Endothelial cell of umbilical vein (primary cell): ENCODE measurements around the gene HECW1. TPM values are rescaled to one million over a fixed set of nuclear protein-coding genes. Genes with fewer than 3 reads are reported as not detected.

Experiments used
- BruUV-seq: library from RNA; stranded (reverse); fragments of 400-500 nt; replicated peaks from 2 replicates; lab custom pipeline; 2021; lab: Mats Ljungman, UMichigan
- CTCF ChIA-PET: fragments of 300-600, 350-600 bp; sonication (Branson Sonifier 250); formaldehyde crosslinking; loops from one replicate; lab custom pipeline; 2021; ENCODE audit warnings: antibody characterized with exemption, inconsistent platforms; lab: Charles Lee
- POLR2A ChIA-PET: fragments of 300-600, 350-600 bp; sonication (Branson Sonifier 250); formaldehyde crosslinking; loops from one replicate; lab custom pipeline; 2021; ENCODE audit warnings: antibody characterized with exemption, inconsistent platforms; lab: Charles Lee
- DNase-seq: peaks from one replicate; pipeline ENCODE4 v3.0.0-alpha.2; 2011; ENCODE audit warnings: low read depth, low spot score
- FAIRE-seq: peaks from 2 replicates; lab custom pipeline; 2011; peaks lifted over from hg19 to GRCh38; lab: Jason Lieb, UNC
- H2AFZ ChIP-seq: 2 replicates; pipeline ENCODE4 v1.6.0; 2012; ENCODE audit warnings: low read depth, low read length, control low read depth, inconsistent platforms
- H3K27ac ChIP-seq: 2 replicates; pipeline ENCODE4 v1.5.1; 2011; ENCODE audit warnings: low read depth, mild to moderate bottlenecking, control low read depth, low read length, moderate library complexity; ENCODE audit not compliant: insufficient read depth
- H3K27me3 ChIP-seq, 2 experiments: 2 replicates each; pipeline versions ENCODE4 v1.6.0 to v1.6.1; 2011; ENCODE audit warnings: low read length in 2 of 2, mixed read lengths in 1 of 2; ENCODE audit not compliant: control insufficient read depth in 2 of 2, insufficient read depth in 2 of 2
- H3K36me3 ChIP-seq, 2 experiments: 2 replicates in 1 of 2; 3 replicates in 1 of 2; pipeline ENCODE4 v1.5.1; 2011; ENCODE audit warnings: low read length in 2 of 2, mild to moderate bottlenecking in 1 of 2, moderate library complexity in 1 of 2; ENCODE audit not compliant: control insufficient read depth in 2 of 2, insufficient read depth in 2 of 2; ENCODE audit errors: extremely low read depth in 1 of 2
- H3K4me1 ChIP-seq: 3 replicates; pipeline ENCODE4 v1.5.1; 2011; ENCODE audit warnings: mild to moderate bottlenecking, low read length; ENCODE audit not compliant: control insufficient read depth, insufficient read depth; ENCODE audit errors: extremely low read depth
- H3K4me2 ChIP-seq: 2 replicates; pipeline ENCODE4 v1.6.1; 2011; ENCODE audit warnings: low read length, control low read depth, mixed read lengths; ENCODE audit not compliant: insufficient read depth
- H3K4me3 ChIP-seq, 3 experiments: fragments of 200-600 bp in 1 of 3; sonication (generic), shearing (Covaris generic) in 1 of 3; replicated peaks in 1 of 3; 2 replicates each; pipeline ENCODE4 v1.5.1; 2011 to 2016; ENCODE audit warnings: control low read depth in 3 of 3, low read length in 3 of 3, mild to moderate bottlenecking in 2 of 3, inconsistent platforms in 1 of 3, low read depth in 1 of 3, moderate library complexity in 1 of 3; ENCODE audit not compliant: insufficient read depth in 1 of 3
- H3K79me2 ChIP-seq: 2 replicates; pipeline ENCODE4 v1.6.0; 2012; ENCODE audit warnings: low read length, inconsistent platforms; ENCODE audit not compliant: control insufficient read depth, insufficient read depth
- H3K9ac ChIP-seq: replicated peaks from 2 replicates; pipeline ENCODE3; 2011; ENCODE audit warnings: low read length, control low read depth; ENCODE audit not compliant: insufficient read depth; ENCODE audit errors: extremely low read depth
- H3K9me1 ChIP-seq: replicated peaks from 3 replicates; pipeline ENCODE4 v1.6.0; 2011; ENCODE audit warnings: mild to moderate bottlenecking, low read length; ENCODE audit not compliant: control insufficient read depth, insufficient read depth; ENCODE audit errors: extremely low read depth
- H3K9me3 ChIP-seq: replicated peaks from 2 replicates; pipeline ENCODE4 v1.5.1; 2012; ENCODE audit warnings: low read length, inconsistent platforms; ENCODE audit not compliant: control insufficient read depth, insufficient read depth
- H4K20me1 ChIP-seq: replicated peaks from 2 replicates; pipeline ENCODE3; 2011; ENCODE audit warnings: mild to moderate bottlenecking, low read length; ENCODE audit not compliant: control insufficient read depth, insufficient read depth; ENCODE audit errors: extremely low read depth
- EZH2 ChIP-seq: IDR thresholded peaks from 2 replicates; pipeline ENCODE4 v1.6.1; 2012; ENCODE audit warnings: borderline replicate concordance, low read depth, mild to moderate bottlenecking, moderate library complexity, low read length, inconsistent platforms; ENCODE audit not compliant: severe bottlenecking
- FOS ChIP-seq: IDR thresholded peaks from 2 replicates; pipeline ENCODE4 v1.6.1; 2011; ENCODE audit warnings: mild to moderate bottlenecking, low read length, moderate library complexity, borderline replicate concordance; ENCODE audit not compliant: insufficient read depth
- GATA2 ChIP-seq: IDR thresholded peaks from 2 replicates; pipeline ENCODE4 v1.7.0; 2011; ENCODE audit warnings: low read depth, mild to moderate bottlenecking, moderate library complexity, mixed read lengths, low read length; ENCODE audit not compliant: insufficient read length, insufficient read depth
- JUN ChIP-seq: IDR thresholded peaks from 2 replicates; pipeline ENCODE4 v1.6.1; 2011; ENCODE audit warnings: borderline replicate concordance, low read depth; ENCODE audit not compliant: insufficient read length, insufficient read depth
- MYC ChIP-seq: IDR thresholded peaks from one replicate; pipeline ENCODE4 v1.6.1; 2011; ENCODE audit warnings: mild to moderate bottlenecking, low read depth, low read length
- POLR2A ChIP-seq: IDR thresholded peaks from 2 replicates; pipeline ENCODE4 v1.6.1; 2012; ENCODE audit warnings: low read depth, mild to moderate bottlenecking, control low read depth, low read length
- POLR2AphosphoS5 ChIP-seq: IDR thresholded peaks from 2 replicates; pipeline ENCODE4 v1.6.1; 2012; ENCODE audit warnings: low read depth, mild to moderate bottlenecking, control low read depth, low read length, moderate library complexity; ENCODE audit not compliant: insufficient read depth
- dilution Hi-C: fragments of 300-500 bp; cut with MboI; formaldehyde crosslinking; loops from one replicate; pipeline ENCODE4 v1.15.0; 2019; ENCODE audit warnings: low sequenced_read_pairs; ENCODE audit not compliant: extremely low pct_ligation_motif_present
- intact Hi-C: fragments of 100-400 bp; cut with micrococcal nuclease; formaldehyde crosslinking; loops from one replicate; pipeline ENCODE4 v1.10.0; 2022
- polyA plus RNA-seq, 4 experiments: library from polyadenylated mRNA; depleted of rRNA in 3 of 4; stranded (reverse) in 3 of 4; unstranded in 1 of 4; fragments of >200 nt; gene quantifications; 2 replicates each; pipeline versions ENCODE4 v1.2.1 to v1.2.3, GENCODE V29; 2011 to 2012; ENCODE audit warnings: missing spikeins in 1 of 4
- total RNA-seq: library from RNA; stranded (reverse); gene quantifications from 2 replicates; pipeline ENCODE4 v1.2.3, GENCODE V29; 2021
- TF ChIP-seq, protein P1 (sequence below): IDR thresholded peaks from 2 replicates; pipeline ENCODE4 v1.6.1; 2011; ENCODE audit not compliant: insufficient read depth, insufficient read length
- TF ChIP-seq, protein P2 (sequence below), 2 donors: IDR thresholded peaks; 1 replicate in 1 of 2; 2 replicates in 1 of 2; pipeline ENCODE4 v1.5.1; 2011; ENCODE audit warnings: low read length in 2 of 2, mild to moderate bottlenecking in 2 of 2, moderate library complexity in 2 of 2, control low read depth in 1 of 2, inconsistent platforms in 1 of 2, low read depth in 1 of 2; ENCODE audit not compliant: insufficient read depth in 1 of 2; ENCODE audit errors: extremely low read depth in 1 of 2

The HECW1 gene
- total and polyA plus RNA-seq, 2 donors (not counting 3 experiments of a cell fraction or from before 2014, with no cell fraction given), result not detected

DNA sequence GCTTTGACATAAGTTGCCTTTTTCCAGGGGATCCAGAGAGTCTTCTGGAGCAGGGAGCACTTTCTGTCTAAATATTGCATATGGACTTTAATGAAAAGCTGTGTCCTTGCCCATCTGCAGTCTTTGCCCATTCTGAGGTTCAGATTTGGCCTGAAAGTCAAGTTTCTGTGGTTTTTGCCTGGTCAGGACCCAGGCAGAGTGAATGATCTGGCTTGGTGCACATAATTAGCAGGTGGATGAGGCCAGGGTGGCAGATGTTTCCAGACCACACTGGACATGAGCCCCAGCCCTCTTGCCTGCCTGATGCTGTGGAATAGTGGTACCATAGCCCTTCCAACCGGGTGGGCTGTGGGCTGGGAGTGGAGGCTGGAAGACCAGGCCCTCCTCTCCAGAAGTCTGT, 11.0 kb downstream of the HECW1 start:
- CTCF ChIA-PET, result interaction anchor here (3.7 kb wide), 1 partner anchor 15 kb away, joined by 15 read pairs; no protein-coding TSS in a partner anchor
- dilution Hi-C loops, result no loop called here
- no peak for FAIRE-seq

More for the DNA sequence above, 11.0 kb downstream of the HECW1 start:
- Histone ChIP-seq H3K9ac (no peak overlapping the region), H3K9me3 (no peaks in the 10 kb centered on the region), H3K36me3 (no peaks in the 10 kb centered on the region), H3K4me3 (no peak overlapping the region), H3K4me1 (no peaks in the 10 kb centered on the region), H3K79me2 (no peaks in the 10 kb centered on the region), H3K9me1 (no peaks in the 10 kb centered on the region), H3K27ac (no peak overlapping the region), H2AFZ (no peak overlapping the region), H3K27me3 (peaks cover 0 to 6% of the 10 kb centered on the region in 2 experiments), H3K4me2 (no peak overlapping the region), H4K20me1 (no peaks in the 10 kb centered on the region)
- no peak for TF ChIP-seq EZH2
- no peak for TF ChIP-seq MYC
- TF ChIP-seq FOS, result no peak
- TF ChIP-seq, protein P1, sequence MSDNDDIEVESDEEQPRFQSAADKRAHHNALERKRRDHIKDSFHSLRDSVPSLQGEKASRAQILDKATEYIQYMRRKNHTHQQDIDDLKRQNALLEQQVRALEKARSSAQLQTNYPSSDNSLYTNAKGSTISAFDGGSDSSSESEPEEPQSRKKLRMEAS, result no peak
- no peak for TF ChIP-seq POLR2A
- TF ChIP-seq, protein P2, sequence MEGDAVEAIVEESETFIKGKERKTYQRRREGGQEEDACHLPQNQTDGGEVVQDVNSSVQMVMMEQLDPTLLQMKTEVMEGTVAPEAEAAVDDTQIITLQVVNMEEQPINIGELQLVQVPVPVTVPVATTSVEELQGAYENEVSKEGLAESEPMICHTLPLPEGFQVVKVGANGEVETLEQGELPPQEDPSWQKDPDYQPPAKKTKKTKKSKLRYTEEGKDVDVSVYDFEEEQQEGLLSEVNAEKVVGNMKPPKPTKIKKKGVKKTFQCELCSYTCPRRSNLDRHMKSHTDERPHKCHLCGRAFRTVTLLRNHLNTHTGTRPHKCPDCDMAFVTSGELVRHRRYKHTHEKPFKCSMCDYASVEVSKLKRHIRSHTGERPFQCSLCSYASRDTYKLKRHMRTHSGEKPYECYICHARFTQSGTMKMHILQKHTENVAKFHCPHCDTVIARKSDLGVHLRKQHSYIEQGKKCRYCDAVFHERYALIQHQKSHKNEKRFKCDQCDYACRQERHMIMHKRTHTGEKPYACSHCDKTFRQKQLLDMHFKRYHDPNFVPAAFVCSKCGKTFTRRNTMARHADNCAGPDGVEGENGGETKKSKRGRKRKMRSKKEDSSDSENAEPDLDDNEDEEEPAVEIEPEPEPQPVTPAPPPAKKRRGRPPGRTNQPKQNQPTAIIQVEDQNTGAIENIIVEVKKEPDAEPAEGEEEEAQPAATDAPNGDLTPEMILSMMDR (IDR thresholded peaks at IDR 0.05; ENCODE audit: extremely low read depth in 1 of 2, insufficient read depth in 1 of 2, low read depth in 1 of 2, low read length in 2 of 2), result no peak
- TF ChIP-seq POLR2AphosphoS5, result no peak
- TF ChIP-seq JUN, result no peak
- no peak for TF ChIP-seq GATA2
- no TSS peak for BruUV-seq
- POLR2A ChIA-PET, result no interaction called here
- intact Hi-C loops, result no loop called here
- no peak for DNase-seq
